HFFc6 (cell line): Measurements from ENCODE around the gene SLC16A12. TPM values are rescaled to one million over a fixed set of nuclear protein-coding genes. Genes with fewer than 3 reads are reported as not detected.
"Not testable (repeated sequence)": the region's sequence is repeated elsewhere in the genome, so short reads cannot be mapped to it uniquely, and the experiment has no call there.

ENCODE experiments used
- DNase-seq: peaks from one replicate; pipeline ENCODE4 v3.0.0-alpha.2; 2018
- H3K27ac Mint-ChIP-seq: 2 replicates; pipeline ENCODE4 v1.8.0; 2020; ENCODE audit warnings: mild to moderate bottlenecking, mixed read lengths
- H3K27me3 Mint-ChIP-seq: 2 replicates; pipeline ENCODE4 v1.8.0; 2021; ENCODE audit warnings: mild to moderate bottlenecking, moderate library complexity, mixed read lengths; ENCODE audit not compliant: insufficient read depth
- H3K36me3 Mint-ChIP-seq: 2 replicates; pipeline ENCODE4 v1.8.0; 2021; ENCODE audit warnings: low read depth, mixed read lengths
- H3K4me1 Mint-ChIP-seq: 2 replicates; pipeline ENCODE4 v1.8.0; 2020; ENCODE audit warnings: low read depth, mixed read lengths
- H3K4me3 Mint-ChIP-seq: 2 replicates; pipeline ENCODE4 v1.8.0; 2020; ENCODE audit warnings: mild to moderate bottlenecking, moderate library complexity, mixed read lengths
- H3K9me3 Mint-ChIP-seq: 2 replicates; pipeline ENCODE4 v1.8.0; 2020; ENCODE audit warnings: mild to moderate bottlenecking, mixed read lengths
- total RNA-seq, 6 experiments: library from RNA; stranded (reverse); fragmentation: NEBNext Ultra II Directional; extraction: Animal tissue kit (Norgen Biotek cat#: 25700); gene quantifications; 2 replicates in 1 of 6; 3 replicates in 5 of 6; pipeline ENCODE4 v1.2.3, GENCODE V29; 2021
- TF ChIP-seq, protein P1 (sequence below): fragments of 200-600 bp; sonication (generic); IDR thresholded peaks from 2 replicates; pipeline ENCODE4 v1.5.0; 2021; ENCODE audit warnings: antibody characterized with exemption, mild to moderate bottlenecking

The SLC16A12 gene
- total RNA-seq, 6 experiments from 2014 or later, result not detected

DNA sequence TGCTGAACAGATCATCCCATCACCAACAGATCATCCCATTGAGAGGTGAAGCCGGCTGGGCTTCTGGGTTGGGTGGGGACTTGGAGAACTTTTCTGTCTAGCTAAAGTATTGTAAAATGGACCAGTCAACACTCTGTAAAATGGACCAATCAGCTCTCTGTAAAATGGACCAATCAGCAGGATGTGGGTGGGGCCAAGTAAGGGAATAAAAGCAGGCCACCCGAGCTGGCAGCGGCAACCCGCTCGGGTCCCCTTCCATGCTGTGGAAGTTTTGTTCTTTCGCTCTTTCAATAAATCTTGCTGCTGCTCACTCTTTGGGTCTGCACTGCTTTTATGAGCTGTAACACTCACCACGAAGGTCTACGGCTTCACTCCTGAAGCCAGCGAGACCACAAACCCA is 129.2 kb downstream of the SLC16A12 start:
- not testable (repeated sequence) for H3K27me3 Mint-ChIP-seq, H3K27ac Mint-ChIP-seq, H3K9me3 Mint-ChIP-seq, H3K4me1 Mint-ChIP-seq, H3K4me3 Mint-ChIP-seq, DNase-seq
- peaks cover 57% of the 10 kb centered on the region for H3K36me3 Mint-ChIP-seq

DNA sequence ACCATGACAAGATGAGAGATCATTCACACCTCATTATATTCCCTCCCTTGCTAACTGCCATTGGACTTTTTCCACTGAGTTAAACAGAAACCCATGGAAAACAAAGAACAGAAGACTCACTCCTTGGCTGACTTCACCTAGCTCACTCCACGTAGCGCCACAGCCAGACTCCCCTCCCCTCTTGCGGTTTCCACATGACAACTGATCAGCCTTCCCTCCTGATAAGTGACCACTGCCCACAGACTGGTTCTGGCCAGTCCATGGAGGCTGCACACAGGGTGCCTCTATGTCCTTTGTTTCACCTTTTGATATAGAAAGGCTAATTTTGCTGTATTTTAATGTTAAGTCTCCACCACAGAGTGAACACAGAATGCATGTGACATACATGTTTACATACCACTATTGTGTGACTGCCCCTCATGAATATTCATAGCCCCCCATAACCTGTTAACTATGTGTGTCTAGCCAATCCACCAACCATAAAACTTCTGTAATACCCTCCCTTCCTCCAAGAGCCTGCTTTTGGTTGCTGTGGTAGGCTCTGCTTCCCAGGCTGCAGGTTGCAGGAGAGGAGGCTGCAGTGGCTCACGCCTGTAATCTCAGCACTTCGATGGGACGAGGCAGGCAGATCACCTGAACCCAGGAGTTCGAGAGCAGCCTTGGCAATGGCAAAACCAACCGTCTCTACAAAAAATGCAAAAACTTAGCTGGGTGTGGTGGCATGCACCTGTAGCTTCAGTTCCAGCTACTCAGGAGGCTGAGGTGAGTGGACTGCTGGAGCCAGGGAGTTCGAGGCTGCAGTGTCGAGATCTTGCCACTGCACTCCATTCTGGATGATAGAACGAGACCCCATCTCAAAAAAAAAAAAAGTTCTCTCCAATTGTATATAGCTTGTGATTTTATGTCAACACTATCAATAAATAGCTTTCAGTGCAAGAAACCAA is 131.0 kb downstream of the SLC16A12 start:
- Mint-ChIP-seq H3K36me3 (peaks cover 57% of the 10 kb centered on the region), H3K4me1 (no peaks in the 10 kb centered on the region), H3K4me3 (no peak overlapping the region), H3K27me3 (no peaks in the 10 kb centered on the region), H3K27ac (no peak overlapping the region), H3K9me3 (peaks cover 3% of the 10 kb centered on the region; the same call in 1 of the 2 replicates)
- DNase-seq, result no peak
- TF ChIP-seq, protein P1, sequence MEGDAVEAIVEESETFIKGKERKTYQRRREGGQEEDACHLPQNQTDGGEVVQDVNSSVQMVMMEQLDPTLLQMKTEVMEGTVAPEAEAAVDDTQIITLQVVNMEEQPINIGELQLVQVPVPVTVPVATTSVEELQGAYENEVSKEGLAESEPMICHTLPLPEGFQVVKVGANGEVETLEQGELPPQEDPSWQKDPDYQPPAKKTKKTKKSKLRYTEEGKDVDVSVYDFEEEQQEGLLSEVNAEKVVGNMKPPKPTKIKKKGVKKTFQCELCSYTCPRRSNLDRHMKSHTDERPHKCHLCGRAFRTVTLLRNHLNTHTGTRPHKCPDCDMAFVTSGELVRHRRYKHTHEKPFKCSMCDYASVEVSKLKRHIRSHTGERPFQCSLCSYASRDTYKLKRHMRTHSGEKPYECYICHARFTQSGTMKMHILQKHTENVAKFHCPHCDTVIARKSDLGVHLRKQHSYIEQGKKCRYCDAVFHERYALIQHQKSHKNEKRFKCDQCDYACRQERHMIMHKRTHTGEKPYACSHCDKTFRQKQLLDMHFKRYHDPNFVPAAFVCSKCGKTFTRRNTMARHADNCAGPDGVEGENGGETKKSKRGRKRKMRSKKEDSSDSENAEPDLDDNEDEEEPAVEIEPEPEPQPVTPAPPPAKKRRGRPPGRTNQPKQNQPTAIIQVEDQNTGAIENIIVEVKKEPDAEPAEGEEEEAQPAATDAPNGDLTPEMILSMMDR, result no peak

DNA sequence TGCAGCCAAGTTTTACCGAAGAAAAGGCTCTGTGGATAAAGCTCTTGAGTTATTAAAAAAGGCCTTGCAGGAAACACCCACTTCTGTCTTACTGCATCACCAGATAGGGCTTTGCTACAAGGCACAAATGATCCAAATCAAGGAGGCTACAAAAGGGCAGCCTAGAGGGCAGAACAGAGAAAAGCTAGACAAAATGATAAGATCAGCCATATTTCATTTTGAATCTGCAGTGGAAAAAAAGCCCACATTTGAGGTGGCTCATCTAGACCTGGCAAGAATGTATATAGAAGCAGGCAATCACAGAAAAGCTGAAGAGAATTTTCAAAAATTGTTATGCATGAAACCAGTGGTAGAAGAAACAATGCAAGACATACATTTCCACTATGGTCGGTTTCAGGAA is 132.4 kb downstream of the SLC16A12 start:
- TF ChIP-seq, protein P1, result no peak
- Mint-ChIP-seq H3K4me1 (peaks cover 8% of the 10 kb centered on the region), H3K27ac (no peak overlapping the region), H3K9me3 (peaks cover 3% of the 10 kb centered on the region; the same call in 1 of the 2 replicates), H3K27me3 (no peaks in the 10 kb centered on the region), H3K4me3 (no peak overlapping the region), H3K36me3 (peaks cover 47% of the 10 kb centered on the region)
- no peak for DNase-seq

DNA sequence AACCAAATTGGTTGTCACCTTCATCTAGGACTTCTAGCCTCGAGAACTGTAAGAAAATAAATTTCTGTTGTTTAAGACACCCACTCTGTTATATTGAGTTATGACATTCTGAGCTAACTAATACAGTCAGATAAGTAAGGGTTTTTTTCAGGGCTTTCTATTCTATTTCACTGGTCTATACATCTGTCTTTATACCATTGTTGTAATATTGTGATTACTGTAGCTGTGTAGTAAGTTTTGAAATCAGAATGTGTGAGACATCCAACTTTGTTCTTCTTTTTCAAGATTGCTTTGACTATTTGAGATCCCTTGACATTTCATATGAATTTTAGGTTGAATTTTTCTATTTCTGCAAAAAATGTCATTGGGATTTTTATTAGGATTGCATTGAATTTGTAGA is 135.4 kb downstream of the SLC16A12 start:
- Mint-ChIP-seq H3K36me3 (peaks cover 24% of the 10 kb centered on the region), H3K27ac (no peak overlapping the region), H3K27me3 (no peaks in the 10 kb centered on the region), H3K4me3 (no peak overlapping the region), H3K4me1 (peaks cover 20% of the 10 kb centered on the region), H3K9me3 (no peaks in the 10 kb centered on the region)
- TF ChIP-seq, protein P1, result no peak
- no peak for DNase-seq

DNA sequence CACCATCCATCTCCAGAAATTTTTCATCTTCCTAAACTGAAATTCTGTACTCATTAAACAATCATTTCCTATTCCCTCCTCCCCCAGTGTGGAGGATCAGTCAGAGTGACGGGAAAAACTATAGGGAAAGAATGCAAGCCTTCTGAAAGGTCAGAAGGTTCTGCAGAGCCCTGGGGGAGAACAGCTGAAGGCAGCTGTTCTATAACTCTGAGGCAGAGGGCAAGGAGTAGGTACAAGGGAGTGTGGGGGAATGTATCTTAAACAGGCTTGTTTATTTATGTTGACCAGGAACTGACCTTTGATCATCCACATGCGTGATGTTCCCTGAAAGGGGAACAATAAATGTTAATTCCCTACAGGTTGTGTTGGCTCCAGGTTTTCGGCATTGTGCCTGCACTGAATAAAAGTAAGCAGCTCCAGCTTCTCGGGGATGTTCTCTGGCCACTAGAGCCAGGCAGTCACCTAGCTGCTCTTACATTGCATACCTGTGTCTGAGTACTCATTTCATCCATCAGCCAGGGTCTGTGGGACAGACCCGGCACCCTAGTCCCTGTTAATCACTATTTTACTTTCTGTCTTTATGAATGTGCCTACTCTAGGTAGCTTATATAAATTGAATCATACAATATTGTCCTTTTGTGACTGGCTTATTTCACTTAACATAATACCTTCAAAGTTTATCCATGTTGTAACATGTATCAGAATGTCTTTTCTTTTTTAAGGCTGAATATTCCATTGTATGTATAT is 137.2 kb downstream of the SLC16A12 start:
- H3K4me3 Mint-ChIP-seq, result no peak overlapping the region; the same call in 1 of the 2 replicates
- no peak for DNase-seq

More for the DNA sequence above, 137.2 kb downstream of the SLC16A12 start:
- no peak overlapping the region for H3K27ac Mint-ChIP-seq
- H3K4me1 Mint-ChIP-seq, result peaks cover 30% of the 10 kb centered on the region
- TF ChIP-seq, protein P1, result no peak
- H3K9me3 Mint-ChIP-seq, result no peaks in the 10 kb centered on the region
- no peaks in the 10 kb centered on the region for H3K27me3 Mint-ChIP-seq
- peaks cover 11% of the 10 kb centered on the region for H3K36me3 Mint-ChIP-seq
